Kidney tubule cell (primary cell): ENCODE data around the gene TRIM61.
A peak's percentile ranks its signal among the peaks of the same experiment; 100 is the strongest.
"Not testable (repeated sequence)": the region's sequence is repeated elsewhere in the genome, so short reads cannot be mapped to it uniquely, and the experiment has no call there.

Source experiments
- DNase-seq: peaks from one replicate; pipeline ENCODE4 v3.0.0-alpha.2; 2018; ENCODE audit warnings: low spot score

TRIM61 gene

GRCh38 chr4:164977243-164978164 is at the start of gene TRIM61:
TRIM61 (minus strand) TSS chr4:164977657; CDS start chr4:164970002, 7,655 bp downstream.
- no peak for DNase-seq

GRCh38 chr4:165025782-165026181 is 48.3 kb upstream of the TRIM61 start:
- not testable (repeated sequence) for DNase-seq

- DNase-seq: not testable (repeated sequence)
These were observed 42.5 kb upstream of the TRIM61 start for GRCh38 chr4:165019995-165020394.

- DNase-seq: no peak
These were observed 39.5 kb upstream of the TRIM61 start for GRCh38 chr4:165016971-165017370.

GRCh38 chr4:165013691-165014090 is 36.2 kb upstream of the TRIM61 start:
- no peak for DNase-seq

GRCh38 chr4:165011403-165011802 is 33.9 kb upstream of the TRIM61 start:
- no peak for DNase-seq

GRCh38 chr4:165010991-165011390 is 33.5 kb upstream of the TRIM61 start:
- no peak for DNase-seq

GRCh38 chr4:165010487-165010886 is 33.0 kb upstream of the TRIM61 start:
- DNase-seq: no peak

GRCh38 chr4:165009493-165010227 is 32.2 kb upstream of the TRIM61 start:
- DNase-seq: no peak

- DNase-seq: no peak
These were observed 29.4 kb upstream of the TRIM61 start for GRCh38 chr4:165006886-165007285.

GRCh38 chr4:165006456-165006855 is 29.0 kb upstream of the TRIM61 start:
- no peak for DNase-seq

GRCh38 chr4:165005352-165005925 is 28.0 kb upstream of the TRIM61 start:
- no peak for DNase-seq

- DNase-seq: not testable (repeated sequence)
These were observed 24.5 kb upstream of the TRIM61 start for GRCh38 chr4:165001957-165002356.

GRCh38 chr4:164998526-164999080 is 21.1 kb upstream of the TRIM61 start:
- DNase-seq: not testable (repeated sequence)

GRCh38 chr4:164997941-164998340 is 20.5 kb upstream of the TRIM61 start:
- no peak for DNase-seq

- DNase-seq: no peak
These were observed 19.9 kb upstream of the TRIM61 start for GRCh38 chr4:164997324-164997723.

GRCh38 chr4:164996123-164996522 is 18.7 kb upstream of the TRIM61 start:
- DNase-seq: not testable (repeated sequence)

GRCh38 chr4:164990786-164991185 is 13.3 kb upstream of the TRIM61 start:
- DNase-seq: not testable (repeated sequence)

- DNase-seq: no peak
These were observed 12.0 kb upstream of the TRIM61 start for GRCh38 chr4:164989471-164989870.

GRCh38 chr4:164971929-164972328 is 5.5 kb downstream of the TRIM61 start:
- not testable (repeated sequence) for DNase-seq

- DNase-seq: no peak
These were observed 17.6 kb downstream of the TRIM61 start for GRCh38 chr4:164959896-164960295.

- DNase-seq: peak; percentile 19
These were observed 18.0 kb downstream of the TRIM61 start for GRCh38 chr4:164959421-164959820.
